Measurements from ENCODE around the gene RNF43.

RNF43 gene

GRCh38 chr17:58382108-58382871 lies 35.0 kb downstream of the RNF43 start:
- DNase-seq (ENCODE audit: low read depth in 2 of 2): no peak

GRCh38 chr17:58381124-58382035 lies 36.0 kb downstream of the RNF43 start:
- no peak for DNase-seq (ENCODE audit: low read depth in 2 of 2)

- DNase-seq (ENCODE audit: low read depth in 2 of 2): no peak
These were observed 36.9 kb downstream of the RNF43 start for GRCh38 chr17:58380207-58381123.

- DNase-seq (ENCODE audit: low read depth in 2 of 2): no peak
These were observed 37.9 kb downstream of the RNF43 start for GRCh38 chr17:58379511-58379824.

- DNase-seq (ENCODE audit: low read depth in 2 of 2): no peak
These were observed 38.4 kb downstream of the RNF43 start for GRCh38 chr17:58378733-58379510.

GRCh38 chr17:58377661-58378060 lies 39.7 kb downstream of the RNF43 start:
- DNase-seq (ENCODE audit: low read depth in 2 of 2): no peak

GRCh38 chr17:58377093-58377601 lies 40.2 kb downstream of the RNF43 start:
- DNase-seq (ENCODE audit: low read depth in 2 of 2): no peak

GRCh38 chr17:58376472-58377000 lies 40.8 kb downstream of the RNF43 start:
- no peak for DNase-seq (ENCODE audit: low read depth in 2 of 2)

- DNase-seq (ENCODE audit: low read depth in 2 of 2): no peak
These were observed 41.5 kb downstream of the RNF43 start for GRCh38 chr17:58375811-58376210.

- DNase-seq (ENCODE audit: low read depth in 2 of 2): no peak
These were observed 42.1 kb downstream of the RNF43 start for GRCh38 chr17:58375256-58375655.

GRCh38 chr17:58373923-58374322 lies 43.4 kb downstream of the RNF43 start:
- no peak for DNase-seq (ENCODE audit: low read depth in 2 of 2)

- no peak for DNase-seq (ENCODE audit: low read depth in 2 of 2)
These were observed 44.3 kb downstream of the RNF43 start for GRCh38 chr17:58373003-58373402.

GRCh38 chr17:58371300-58371950 lies 45.9 kb downstream of the RNF43 start:
- no peak for DNase-seq (ENCODE audit: low read depth in 2 of 2)

- DNase-seq (ENCODE audit: low read depth in 2 of 2): no peak
These were observed 46.6 kb downstream of the RNF43 start for GRCh38 chr17:58370716-58371115.

GRCh38 chr17:58370309-58370708 lies 47.0 kb downstream of the RNF43 start:
- DNase-seq (ENCODE audit: low read depth in 2 of 2): no peak

- DNase-seq (ENCODE audit: low read depth in 2 of 2): no peak
These were observed 47.9 kb downstream of the RNF43 start for GRCh38 chr17:58369214-58370031.

GRCh38 chr17:58368860-58369213 lies 48.5 kb downstream of the RNF43 start:
- no peak for DNase-seq (ENCODE audit: low read depth in 2 of 2)
